Measurements from ENCODE around the gene FERMT1. TPM values are rescaled to one million over a fixed set of nuclear protein-coding genes. Genes with fewer than 3 reads are reported as not detected.

The FERMT1 gene
- total RNA-seq, 2 donors from 2014 or later: 3.5 to 4.1 TPM

- TF ChIP-seq CTCF (conservative IDR thresholded peaks at IDR 0.05): no peak
- no peaks in the 10 kb centered on the region for H3K4me1 ChIP-seq (ENCODE audit: control insufficient read depth, insufficient read depth, low read length)
- H3K36me3 Mint-ChIP-seq (ENCODE audit: low read depth): peaks cover 57% of the 10 kb centered on the region
- H3K27ac ChIP-seq (ENCODE audit: low read depth, low read length): no peak overlapping the region
- DNase-seq: no peak
- H3K4me1 Mint-ChIP-seq: no peaks in the 10 kb centered on the region
- WGBS, 2 experiments (ENCODE audit: insufficient coverage in 1 of 2, insufficient read length in 1 of 2): 93 to 100% methylated on average over 1 to 3 of the region's 3 CpGs
- H3K27me3 ChIP-seq (ENCODE audit: control insufficient read depth, insufficient read depth, low read length, poor library complexity, severe bottlenecking): no peaks in the 10 kb centered on the region
- H3K36me3 ChIP-seq (ENCODE audit: control insufficient read depth, insufficient read depth, low read length): peaks cover 70% of the 10 kb centered on the region
- H3K27ac Mint-ChIP-seq: no peak overlapping the region
- peaks cover 40% of the 10 kb centered on the region for H3K9me3 ChIP-seq (ENCODE audit: control insufficient read depth, low read length)
- H3K9ac ChIP-seq (ENCODE audit: extremely low read depth, low read length, poor library complexity, severe bottlenecking): no peak overlapping the region
- H3K4me3 ChIP-seq (ENCODE audit: low read length): no peak overlapping the region
- no peaks in the 10 kb centered on the region for H3K27me3 Mint-ChIP-seq (ENCODE audit: insufficient read depth)
- no peak overlapping the region for H3K4me3 Mint-ChIP-seq
- H3K9me3 Mint-ChIP-seq: peaks cover 21% of the 10 kb centered on the region
These were observed 96.8 kb downstream of the FERMT1 start for GRCh38 chr20:6026051-6026450.

Other genes with a start within 250 kb of the FERMT1 start
- under 1 TPM in 1 of 2 donors, not detected in 1; 0.46 TPM for gene CHGB, start 211.5 kb downstream of the FERMT1 start, total RNA-seq
- 10 to 100 TPM; 16.9 to 19.1 TPM for gene TRMT6, start 172.5 kb downstream of the FERMT1 start, total RNA-seq
- gene MCM8, start 172.4 kb downstream of the FERMT1 start, total RNA-seq: 10 to 100 TPM; 26.1 to 43.0 TPM
- 10 to 100 TPM; 39.0 to 54.5 TPM for gene CRLS1, start 116.9 kb downstream of the FERMT1 start, total RNA-seq
- gene LRRN4, start 69.0 kb downstream of the FERMT1 start, total RNA-seq: 1 to 10 TPM; 1.6 to 7.6 TPM